ENCODE results near the gene EFS. TPM values are rescaled to one million over a fixed set of nuclear protein-coding genes. Genes with fewer than 3 reads are reported as not detected.
"Not testable (repeated sequence)": the region's sequence is repeated elsewhere in the genome, so short reads cannot be mapped to it uniquely, and the experiment has no call there.

Gene EFS
- total RNA-seq, 2 donors from 2014 or later, result 1.1 to 2.3 TPM

GRCh38 chr14:23388996-23389395, 24.0 kb upstream of the EFS start:
- Histone ChIP-seq H3K4me1 (no peaks in the 10 kb centered on the region), H3K27me3 (no peaks in the 10 kb centered on the region), H3K4me3 (no peak overlapping the region), H3K9me3 (no peaks in the 10 kb centered on the region), H3K27ac (no peak overlapping the region), H3K9ac (ENCODE audit: low read depth in 2 of 2, low read length in 2 of 2) (no peak overlapping the region), H3K36me3 (no peaks in the 10 kb centered on the region)
- intact Hi-C loops (cut with DNase I), result no loop called here
- DNase-seq, result no peak
- TF ChIP-seq CTCF (IDR thresholded peaks at IDR 0.05), result no peak

DNA sequence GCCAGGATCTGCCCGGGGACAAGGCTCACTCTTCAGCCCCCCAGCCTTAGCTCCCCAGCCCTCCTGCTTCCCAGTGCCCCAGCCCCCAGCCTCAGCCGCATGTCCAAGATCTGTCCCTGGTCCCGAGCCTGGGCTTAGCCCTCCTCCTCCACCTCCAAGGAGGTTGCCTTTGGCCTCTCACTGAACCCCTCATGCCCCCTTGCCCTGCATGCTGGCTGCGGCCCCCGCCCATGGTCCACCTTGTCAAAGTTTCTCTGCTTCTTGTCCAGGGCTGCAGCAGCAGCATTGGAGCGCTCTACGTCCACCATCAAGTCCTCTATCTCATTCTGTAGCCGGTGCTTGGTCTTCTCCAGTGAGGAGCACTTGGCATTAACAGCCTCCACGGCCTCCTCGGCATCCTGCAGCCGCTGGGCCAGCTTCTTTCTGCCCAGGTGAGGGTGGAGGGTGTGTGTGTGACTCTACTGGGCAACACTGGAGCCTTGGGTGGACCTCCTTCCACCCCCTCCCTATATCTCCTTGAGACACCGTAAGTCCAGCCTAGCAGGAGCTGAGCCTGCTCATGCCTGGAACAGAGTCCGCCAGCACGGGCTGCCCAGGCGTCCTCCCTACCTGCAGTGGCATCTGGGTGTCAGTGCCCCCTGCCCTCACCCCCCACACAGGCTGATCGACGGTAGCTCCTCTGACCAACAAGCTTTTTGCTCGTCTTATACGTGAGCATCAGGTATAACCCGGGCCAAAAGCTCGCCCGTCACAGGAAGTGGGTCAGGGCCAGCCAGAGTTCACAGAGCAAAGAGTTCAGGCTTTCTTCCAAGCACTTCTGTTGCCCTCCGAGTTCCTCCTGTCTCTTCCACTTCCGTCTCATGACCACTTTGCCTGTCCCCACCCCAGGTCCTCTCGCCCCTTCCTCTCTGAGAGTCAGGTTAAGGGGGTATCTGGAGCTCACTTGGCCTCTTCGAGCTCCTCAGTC, 23.2 kb upstream of the EFS start:
- Histone ChIP-seq H3K9ac (ENCODE audit: low read depth in 2 of 2, low read length in 2 of 2) (no peak overlapping the region), H3K27ac (no peak overlapping the region), H3K36me3 (no peaks in the 10 kb centered on the region), H3K4me3 (no peak overlapping the region), H3K27me3 (no peaks in the 10 kb centered on the region), H3K9me3 (no peaks in the 10 kb centered on the region), H3K4me1 (no peaks in the 10 kb centered on the region)
- DNase-seq, result no peak
- TF ChIP-seq CTCF (IDR thresholded peaks at IDR 0.05), result no peak
- intact Hi-C loops (cut with DNase I), result no loop called here

- intact Hi-C loops (cut with DNase I), result no loop called here
- H3K9me3 ChIP-seq, result no peaks in the 10 kb centered on the region
- no peak for TF ChIP-seq CTCF (IDR thresholded peaks at IDR 0.05)
Measured at GRCh38 chr14:23386999-23387398, 22.0 kb upstream of the EFS start.

DNA sequence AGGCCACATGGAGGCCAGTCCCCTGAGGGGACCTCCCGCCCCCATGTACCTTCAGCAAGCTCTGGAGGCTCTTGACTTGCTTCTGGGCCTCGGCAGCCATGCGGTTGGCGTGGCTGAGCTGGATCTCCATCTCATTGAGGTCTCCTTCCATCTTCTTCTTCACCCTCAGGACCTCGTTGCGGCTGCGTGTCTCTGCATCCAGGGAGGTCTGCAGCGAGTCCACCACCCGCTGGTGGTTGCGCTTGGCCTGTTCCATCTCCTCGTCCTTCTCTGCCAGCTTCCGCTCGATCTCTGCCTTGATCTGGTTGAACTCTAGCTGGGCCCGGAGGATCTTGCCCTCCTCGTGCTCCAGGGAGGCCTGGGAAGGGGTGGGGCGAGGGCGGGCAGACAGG, 21.3 kb upstream of the EFS start:
- H3K4me3 ChIP-seq; H3K9me3 ChIP-seq; H3K9ac ChIP-seq (ENCODE audit: low read depth in 2 of 2, low read length in 2 of 2); intact Hi-C loops (cut with DNase I); H3K4me1 ChIP-seq; DNase-seq; H3K27ac ChIP-seq; H3K36me3 ChIP-seq; H3K27me3 ChIP-seq: not testable (repeated sequence)

More at GRCh38 chr14:23386999-23387398, 22.0 kb upstream of the EFS start:
- Histone ChIP-seq H3K4me3 (no peak overlapping the region), H3K4me1 (no peaks in the 10 kb centered on the region), H3K36me3 (no peaks in the 10 kb centered on the region), H3K27me3 (no peaks in the 10 kb centered on the region), H3K9ac (ENCODE audit: low read depth in 2 of 2, low read length in 2 of 2) (no peak overlapping the region), H3K27ac (no peak overlapping the region)
- DNase-seq, result no peak

GRCh38 chr14:23385642-23386265, 20.8 kb upstream of the EFS start:
- Histone ChIP-seq H3K9ac (ENCODE audit: low read depth in 2 of 2, low read length in 2 of 2) (no peak overlapping the region), H3K27ac (no peak overlapping the region), H3K9me3 (no peaks in the 10 kb centered on the region), H3K36me3 (no peaks in the 10 kb centered on the region), H3K4me1 (no peaks in the 10 kb centered on the region), H3K4me3 (no peak overlapping the region), H3K27me3 (no peaks in the 10 kb centered on the region)
- intact Hi-C loops (cut with DNase I), result no loop called here
- DNase-seq, result no peak
- no peak for TF ChIP-seq CTCF (IDR thresholded peaks at IDR 0.05)

DNA sequence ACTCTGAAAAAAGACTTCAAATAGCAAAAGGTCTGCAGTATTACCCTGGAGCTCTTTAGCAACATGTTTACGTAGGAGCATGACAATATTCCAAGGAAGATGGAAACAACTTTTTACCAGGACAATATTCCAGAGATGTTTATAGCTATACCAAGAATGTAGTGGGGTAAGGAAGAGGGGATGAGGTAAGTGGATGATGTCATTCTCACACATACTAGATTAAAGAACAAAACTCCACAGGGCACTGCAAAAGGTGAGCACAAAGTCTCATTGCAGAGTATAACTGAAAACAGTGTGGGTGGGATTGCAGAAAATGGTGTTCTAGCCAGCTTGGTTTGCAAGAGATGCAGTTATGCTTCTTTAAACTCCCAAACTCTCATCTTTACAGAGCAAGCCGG, 20.3 kb upstream of the EFS start:
- Histone ChIP-seq H3K4me3 (no peak overlapping the region), H3K9ac (ENCODE audit: low read depth in 2 of 2, low read length in 2 of 2) (no peak overlapping the region), H3K27me3 (no peaks in the 10 kb centered on the region), H3K9me3 (no peaks in the 10 kb centered on the region), H3K27ac (no peak overlapping the region), H3K36me3 (no peaks in the 10 kb centered on the region), H3K4me1 (no peaks in the 10 kb centered on the region)
- DNase-seq, result no peak
- intact Hi-C loops (cut with DNase I), result no loop called here
- no peak for TF ChIP-seq CTCF (IDR thresholded peaks at IDR 0.05)
